22Rv1 (cell line): Measurements from ENCODE around the gene SLC35F1.

Source experiments
- CTCF ChIP-seq: fragments of 450-650 bp; IDR thresholded peaks from 2 replicates; pipeline ENCODE4 v1.5.1; 2017; ENCODE audit warnings: mild to moderate bottlenecking
- ZFX ChIP-seq: fragments of 450-650 bp; IDR thresholded peaks from 2 replicates; pipeline ENCODE4 v1.6.1; 2017; ENCODE audit warnings: antibody characterized with exemption, borderline replicate concordance

- TF ChIP-seq CTCF: no peak
- TF ChIP-seq ZFX: no peak
These were observed 381.5 kb downstream of the SLC35F1 start for GRCh38 chr6:118288355-118289124.
